ENCODE results near the gene MSRB3.

MSRB3 gene

GRCh38 chr12:65501093-65501621 lies 222.7 kb downstream of the MSRB3 start:
- DNase-seq, result no peak

DNA sequence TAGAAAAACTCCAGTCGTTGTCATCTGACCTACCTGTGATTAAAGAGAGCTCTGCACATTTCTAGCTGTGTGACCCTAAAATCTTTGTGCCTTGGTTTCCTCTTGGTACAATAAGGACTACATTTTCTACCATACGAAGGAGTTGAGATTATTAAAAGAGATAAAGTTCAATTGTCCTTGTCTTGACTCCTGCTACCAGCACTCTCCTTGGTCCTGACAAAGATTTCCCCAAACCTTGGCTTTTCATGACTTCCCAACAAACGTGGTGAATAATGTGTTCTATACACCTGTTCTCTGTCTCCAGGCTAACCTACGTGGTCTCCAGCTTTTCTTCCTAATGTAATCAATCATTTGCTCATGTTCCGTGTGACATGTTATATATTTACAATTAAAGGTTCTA lies 223.5 kb downstream of the MSRB3 start:
- DNase-seq, result no peak

- no peak for DNase-seq
These were observed 225.9 kb downstream of the MSRB3 start for GRCh38 chr12:65504417-65504816.

GRCh38 chr12:65505386-65506121 lies 227.1 kb downstream of the MSRB3 start:
- no peak for DNase-seq

- DNase-seq, result no peak
These were observed 230.0 kb downstream of the MSRB3 start for GRCh38 chr12:65508276-65509035.

DNA sequence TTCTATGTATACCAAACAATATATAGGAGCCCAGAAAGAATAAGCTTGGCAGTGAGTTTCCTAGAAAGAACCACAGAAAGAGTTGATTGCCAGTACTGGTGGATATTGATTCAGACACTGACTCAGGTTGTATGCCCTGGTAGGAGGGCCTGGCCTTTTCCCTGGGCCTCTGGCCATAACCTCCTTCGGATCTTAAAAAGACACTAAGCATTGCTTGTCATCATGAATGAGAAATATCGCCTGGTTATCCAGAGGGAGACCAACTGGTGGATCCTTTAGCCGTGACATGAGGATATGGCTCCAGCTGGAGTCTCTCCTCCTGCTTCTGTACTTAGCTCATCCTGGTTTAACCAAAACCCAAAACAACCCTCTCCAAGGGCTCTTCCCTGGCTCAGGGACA lies 231.5 kb downstream of the MSRB3 start:
- no peak for DNase-seq

DNA sequence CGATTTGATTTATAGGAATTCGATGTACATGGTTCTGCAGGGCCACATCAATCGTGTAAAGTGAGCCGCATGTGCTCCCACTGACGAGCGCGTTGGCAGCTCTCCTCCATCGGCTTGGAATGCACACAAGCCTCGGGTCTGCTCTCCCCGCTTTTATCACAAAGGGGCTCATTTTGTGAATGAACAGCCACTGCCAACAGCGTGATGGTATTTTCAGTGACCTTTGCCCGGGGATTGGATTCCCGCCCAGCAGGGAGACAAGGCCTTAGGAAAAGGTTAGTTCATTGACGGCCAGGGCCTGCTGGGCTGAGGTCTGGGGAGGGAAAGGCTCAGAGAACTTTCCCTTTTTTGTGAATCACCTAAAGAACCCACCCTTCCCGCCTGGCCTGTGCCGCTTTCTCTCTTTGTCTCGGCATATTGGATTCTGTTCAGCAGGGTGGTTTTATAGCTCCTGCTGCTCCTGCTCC lies 232.1 kb downstream of the MSRB3 start:
- no peak for DNase-seq

DNA sequence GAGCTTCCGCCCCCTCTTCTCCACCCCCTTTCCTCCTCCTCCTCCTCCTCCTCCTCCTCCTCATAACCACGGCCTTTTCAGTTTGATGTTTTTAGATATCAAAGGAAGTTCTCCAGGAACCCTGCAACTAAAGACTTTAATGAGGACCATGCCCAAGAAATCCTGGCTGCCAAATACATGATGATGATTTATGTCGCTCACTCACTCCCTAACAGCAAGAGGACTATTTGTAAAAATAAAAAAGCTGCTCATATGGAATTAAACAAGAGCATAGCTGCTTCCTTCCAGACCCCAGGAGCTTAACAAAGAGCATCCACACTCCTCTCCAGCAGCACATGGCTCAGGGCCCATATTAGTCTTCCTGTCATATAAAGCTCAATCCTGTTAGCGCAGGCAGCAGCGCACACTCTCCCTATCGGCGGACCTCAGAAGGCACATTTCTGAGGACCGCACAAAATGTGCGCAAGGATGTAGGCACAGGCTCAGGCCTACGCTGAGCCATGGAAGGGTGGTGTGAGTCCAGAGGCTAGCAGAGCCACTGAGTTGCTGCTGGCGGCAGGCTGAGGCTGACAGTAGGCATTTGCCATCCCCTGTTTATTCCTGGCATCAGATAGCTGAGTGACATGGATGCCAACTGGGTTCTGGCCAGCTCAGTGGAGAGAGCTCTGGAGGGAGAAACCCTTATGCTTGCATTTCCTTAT lies 232.8 kb downstream of the MSRB3 start:
- DNase-seq, result no peak

- DNase-seq, result no peak
These were observed 233.4 kb downstream of the MSRB3 start for GRCh38 chr12:65511912-65512311.
